Measurements from ENCODE around the gene IL22RA2.

DNA sequence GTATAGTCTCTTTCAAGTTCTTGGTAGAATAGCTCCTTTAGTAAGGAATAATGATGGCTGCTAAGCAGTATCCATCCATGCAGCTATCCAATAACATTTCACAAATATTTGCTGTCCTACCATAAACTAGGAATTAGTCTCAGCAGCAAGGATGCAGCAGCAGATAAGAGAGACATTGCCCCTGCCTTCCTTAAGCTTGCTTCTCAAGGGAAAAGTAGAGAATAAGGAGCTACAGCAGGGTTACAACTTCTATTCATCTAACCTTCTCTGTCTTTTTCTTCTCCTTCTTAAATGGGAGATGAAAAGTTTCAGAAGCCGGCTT lies 2.4 kb downstream of the IL22RA2 start:
- TF ChIP-seq POLR2A (IDR thresholded peaks at IDR 0.05), result no peak
- TF ChIP-seq, protein P1, sequence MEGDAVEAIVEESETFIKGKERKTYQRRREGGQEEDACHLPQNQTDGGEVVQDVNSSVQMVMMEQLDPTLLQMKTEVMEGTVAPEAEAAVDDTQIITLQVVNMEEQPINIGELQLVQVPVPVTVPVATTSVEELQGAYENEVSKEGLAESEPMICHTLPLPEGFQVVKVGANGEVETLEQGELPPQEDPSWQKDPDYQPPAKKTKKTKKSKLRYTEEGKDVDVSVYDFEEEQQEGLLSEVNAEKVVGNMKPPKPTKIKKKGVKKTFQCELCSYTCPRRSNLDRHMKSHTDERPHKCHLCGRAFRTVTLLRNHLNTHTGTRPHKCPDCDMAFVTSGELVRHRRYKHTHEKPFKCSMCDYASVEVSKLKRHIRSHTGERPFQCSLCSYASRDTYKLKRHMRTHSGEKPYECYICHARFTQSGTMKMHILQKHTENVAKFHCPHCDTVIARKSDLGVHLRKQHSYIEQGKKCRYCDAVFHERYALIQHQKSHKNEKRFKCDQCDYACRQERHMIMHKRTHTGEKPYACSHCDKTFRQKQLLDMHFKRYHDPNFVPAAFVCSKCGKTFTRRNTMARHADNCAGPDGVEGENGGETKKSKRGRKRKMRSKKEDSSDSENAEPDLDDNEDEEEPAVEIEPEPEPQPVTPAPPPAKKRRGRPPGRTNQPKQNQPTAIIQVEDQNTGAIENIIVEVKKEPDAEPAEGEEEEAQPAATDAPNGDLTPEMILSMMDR (IDR thresholded peaks at IDR 0.05), result no peak
